SU-DHL-6 (cell line): ENCODE results near the gene DR1.

Source experiments
- CTCF ChIP-seq: fragments of 200-600 bp; sonication (generic); IDR thresholded peaks from one replicate; pipeline ENCODE4 v1.5.1; 2017; ENCODE audit warnings: antibody characterized with exemption, mild to moderate bottlenecking, low read length, moderate library complexity; ENCODE audit not compliant: insufficient read depth, poor library complexity, severe bottlenecking
- EZH2phosphoT487 ChIP-seq: fragments of 200-600 bp; sonication (generic), shearing (Covaris generic); conservative IDR thresholded peaks from 2 replicates; pipeline ENCODE4 v1.6.1; 2018; ENCODE audit warnings: mild to moderate bottlenecking, antibody characterized with exemption, low read length, moderate library complexity, mixed read lengths

DNA sequence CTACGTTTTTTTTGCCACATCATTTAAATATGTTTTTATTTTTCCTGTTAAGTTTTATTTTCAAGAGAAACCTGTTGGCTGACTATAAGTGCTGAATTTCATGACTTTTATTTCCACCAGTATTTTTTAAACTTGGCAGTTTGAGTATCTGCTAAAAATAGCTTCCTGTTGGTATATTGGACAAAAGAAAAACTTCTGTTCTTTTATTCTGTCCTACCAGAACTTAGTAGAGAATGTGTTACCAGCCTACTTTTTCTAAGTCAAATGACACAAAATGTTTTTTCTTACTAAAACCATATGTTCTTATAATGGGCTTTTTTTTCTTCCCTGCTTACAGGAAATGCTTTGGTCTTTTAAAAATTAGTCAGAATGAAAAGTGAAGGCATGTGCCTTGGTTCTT lies 7.6 kb downstream of the DR1 start:
- TF ChIP-seq CTCF, result no peak
- no peak for TF ChIP-seq EZH2phosphoT487
